GM12865 (cell line): ENCODE measurements around the gene KRTAP5-2.
"Not testable (repeated sequence)": the region's sequence is repeated elsewhere in the genome, so short reads cannot be mapped to it uniquely, and the experiment has no call there.

Experiments used
- DNase-seq: peaks from one replicate; pipeline ENCODE4 v3.0.0; 2010; ENCODE audit warnings: low read depth
- H3K4me3 ChIP-seq: 2 replicates; pipeline ENCODE4 v1.5.1; 2011; ENCODE audit warnings: mild to moderate bottlenecking, low read depth, low read length, control low read depth
- TF ChIP-seq, protein P1 (sequence below): IDR thresholded peaks from 2 replicates; pipeline ENCODE4 v1.5.1; 2011; ENCODE audit warnings: low read length, control low read depth, low read depth, inconsistent platforms; ENCODE audit not compliant: insufficient read depth; ENCODE audit errors: missing control alignments

Gene KRTAP5-2

GRCh38 chr11:1604711-1605110 is 6.6 kb upstream of the KRTAP5-2 start:
- TF ChIP-seq, protein P1, sequence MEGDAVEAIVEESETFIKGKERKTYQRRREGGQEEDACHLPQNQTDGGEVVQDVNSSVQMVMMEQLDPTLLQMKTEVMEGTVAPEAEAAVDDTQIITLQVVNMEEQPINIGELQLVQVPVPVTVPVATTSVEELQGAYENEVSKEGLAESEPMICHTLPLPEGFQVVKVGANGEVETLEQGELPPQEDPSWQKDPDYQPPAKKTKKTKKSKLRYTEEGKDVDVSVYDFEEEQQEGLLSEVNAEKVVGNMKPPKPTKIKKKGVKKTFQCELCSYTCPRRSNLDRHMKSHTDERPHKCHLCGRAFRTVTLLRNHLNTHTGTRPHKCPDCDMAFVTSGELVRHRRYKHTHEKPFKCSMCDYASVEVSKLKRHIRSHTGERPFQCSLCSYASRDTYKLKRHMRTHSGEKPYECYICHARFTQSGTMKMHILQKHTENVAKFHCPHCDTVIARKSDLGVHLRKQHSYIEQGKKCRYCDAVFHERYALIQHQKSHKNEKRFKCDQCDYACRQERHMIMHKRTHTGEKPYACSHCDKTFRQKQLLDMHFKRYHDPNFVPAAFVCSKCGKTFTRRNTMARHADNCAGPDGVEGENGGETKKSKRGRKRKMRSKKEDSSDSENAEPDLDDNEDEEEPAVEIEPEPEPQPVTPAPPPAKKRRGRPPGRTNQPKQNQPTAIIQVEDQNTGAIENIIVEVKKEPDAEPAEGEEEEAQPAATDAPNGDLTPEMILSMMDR: no peak
- no peak for DNase-seq
- H3K4me3 ChIP-seq: no peak overlapping the region

- DNase-seq: no peak
- TF ChIP-seq, protein P1: no peak
- no peak overlapping the region for H3K4me3 ChIP-seq
Measured at GRCh38 chr11:1604181-1604580, 6.1 kb upstream of the KRTAP5-2 start.

DNA sequence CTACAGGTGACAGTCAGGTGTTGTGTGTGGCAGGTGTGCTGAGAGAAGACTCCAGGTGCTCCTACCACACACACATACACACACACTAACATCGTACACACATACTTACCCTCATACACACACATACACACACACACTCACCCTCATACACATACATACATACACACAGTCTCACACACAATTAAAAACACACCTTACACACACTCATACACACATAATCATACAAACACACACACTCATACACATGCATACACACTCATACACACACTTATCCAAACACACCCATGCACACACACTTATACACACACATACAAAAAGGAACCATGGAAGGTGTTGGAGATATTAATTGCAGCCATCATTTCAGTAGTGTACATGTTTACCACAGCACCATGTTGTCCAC is 5.5 kb upstream of the KRTAP5-2 start:
- DNase-seq: no peak
- TF ChIP-seq, protein P1: no peak
- H3K4me3 ChIP-seq: no peak overlapping the region

- not testable (repeated sequence) for H3K4me3 ChIP-seq, DNase-seq
Measured at GRCh38 chr11:1601663-1602062, 3.6 kb upstream of the KRTAP5-2 start.

- H3K4me3 ChIP-seq: no peak overlapping the region
- no peak for DNase-seq
- TF ChIP-seq, protein P1: no peak
Measured at GRCh38 chr11:1600626-1601025, 2.5 kb upstream of the KRTAP5-2 start.

DNA sequence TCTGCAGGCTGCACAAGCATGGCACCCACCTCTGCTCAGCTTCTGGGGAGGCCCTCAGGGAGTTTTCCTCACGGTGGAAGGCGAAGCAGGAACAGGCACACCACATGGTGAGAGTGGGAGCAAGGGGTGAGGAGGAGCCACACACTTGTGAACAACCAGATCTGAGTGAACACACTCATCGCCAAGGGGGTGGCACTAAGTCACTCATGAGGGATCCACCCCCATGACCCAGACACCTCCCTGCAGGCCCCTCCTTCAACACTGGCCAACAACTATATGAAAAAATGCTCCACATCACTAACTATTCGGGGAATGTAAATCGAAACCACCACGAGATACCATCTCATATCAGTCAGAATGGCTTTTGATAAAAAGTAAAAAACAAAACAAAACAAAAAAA is 722 bp upstream of the KRTAP5-2 start:
- TF ChIP-seq, protein P1: no peak
- H3K4me3 ChIP-seq: no peak overlapping the region
- no peak for DNase-seq

DNA sequence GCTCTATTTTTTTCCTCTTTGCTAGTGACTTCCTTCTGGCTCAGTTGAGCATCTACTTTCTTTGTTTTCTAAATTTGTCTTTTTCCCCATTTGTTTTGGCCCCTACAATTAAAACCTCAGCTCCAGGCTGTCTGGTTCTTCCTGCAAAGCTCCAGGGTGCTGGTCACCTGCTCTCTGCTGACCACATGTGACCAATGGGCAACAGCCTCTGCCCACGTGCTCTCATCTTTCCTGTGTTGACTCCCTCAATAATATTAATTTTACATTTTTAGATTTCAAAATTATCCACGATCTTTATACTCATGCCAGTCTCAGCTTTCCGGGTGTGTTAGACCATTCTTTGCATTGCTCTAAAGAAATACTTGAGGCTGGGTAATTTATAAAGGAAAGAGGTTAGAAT is 312 bp upstream of the KRTAP5-2 start:
- not testable (repeated sequence) for H3K4me3 ChIP-seq, DNase-seq

GRCh38 chr11:1597331-1597993 is 632 bp downstream of the KRTAP5-2 start:
- TF ChIP-seq, protein P1: no peak
- DNase-seq: no peak
- no peak overlapping the region for H3K4me3 ChIP-seq

- DNase-seq, H3K4me3 ChIP-seq: not testable (repeated sequence)
Measured at GRCh38 chr11:1596576-1597121, 1.4 kb downstream of the KRTAP5-2 start.

DNA sequence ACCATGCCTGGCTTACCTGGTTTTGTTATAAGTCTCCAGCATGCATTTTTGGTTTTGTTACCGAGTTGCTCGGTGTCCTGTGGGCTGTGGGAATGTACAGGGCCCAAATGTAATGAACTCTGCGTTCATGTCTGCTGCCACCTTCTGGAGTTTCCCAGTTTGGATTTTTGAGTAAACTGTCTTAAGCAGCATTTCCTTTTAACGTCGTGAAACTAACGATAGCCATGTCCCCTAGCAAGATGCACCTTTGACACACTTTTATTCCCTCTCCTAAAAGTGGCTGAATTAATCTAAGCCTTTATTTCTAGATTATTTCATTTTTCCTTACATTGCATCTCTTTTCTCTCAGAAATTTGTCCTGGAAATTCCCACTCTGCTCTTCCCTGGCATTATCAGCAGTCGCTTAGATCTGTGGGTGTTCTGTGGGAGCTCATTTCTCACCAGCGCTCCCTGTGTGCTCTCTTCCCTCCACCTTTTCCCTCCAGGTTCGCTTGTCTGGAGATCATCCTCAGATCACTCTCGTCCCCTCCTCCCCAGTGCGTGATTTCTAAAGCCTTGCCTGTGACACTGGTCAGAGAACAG is 2.0 kb downstream of the KRTAP5-2 start:
- not testable (repeated sequence) for DNase-seq, H3K4me3 ChIP-seq
